Esophagus (tissue), 2 donors: ENCODE measurements around the gene GAS2L1. TPM values are rescaled to one million over a fixed set of nuclear protein-coding genes. Genes with fewer than 3 reads are reported as not detected.

Source experiments
- H3K27ac ChIP-seq, 2 donors: one replicate each; pipeline ENCODE4 v1.5.1; 2013; ENCODE audit warnings: low read depth in 2 of 2, mild to moderate bottlenecking in 2 of 2, inconsistent platforms in 1 of 2, low read length in 1 of 2, moderate library complexity in 1 of 2
- H3K27me3 ChIP-seq, 2 donors: one replicate each; pipeline ENCODE4 v1.6.1; 2013; ENCODE audit warnings: low read length in 2 of 2, control low read depth in 1 of 2, mild to moderate bottlenecking in 1 of 2; ENCODE audit not compliant: insufficient read depth in 2 of 2, control insufficient read depth in 1 of 2
- H3K36me3 ChIP-seq, 2 donors: one replicate each; pipeline ENCODE4 v1.6.1; 2013; ENCODE audit warnings: low read length in 1 of 2; ENCODE audit not compliant: control insufficient read depth in 2 of 2, insufficient read depth in 2 of 2
- H3K4me1 ChIP-seq, 2 donors: one replicate each; pipeline ENCODE4 v1.6.1; 2013; ENCODE audit warnings: low read length in 1 of 2; ENCODE audit not compliant: control insufficient read depth in 2 of 2, insufficient read depth in 2 of 2
- H3K4me3 ChIP-seq, 2 donors: one replicate each; pipeline ENCODE4 v1.5.1; 2013; ENCODE audit warnings: low read length in 2 of 2, mild to moderate bottlenecking in 2 of 2, low read depth in 1 of 2, moderate library complexity in 1 of 2
- H3K9me3 ChIP-seq, 2 donors: one replicate each; pipeline ENCODE4 v1.6.1; 2013; ENCODE audit warnings: mild to moderate bottlenecking in 2 of 2, low read depth in 1 of 2, low read length in 1 of 2, moderate library complexity in 1 of 2; ENCODE audit not compliant: control insufficient read depth in 2 of 2, insufficient read depth in 1 of 2
- WGBS, 2 donors: extraction: QIAGEN DNeasy Blood & Tissue Kit; methylation state at CpG; one replicate each; pipeline ENCODE4 v1.1.7; 2013; 5-methylcytosine and 5-hydroxymethylcytosine counted together
- polyA plus RNA-seq, 2 donors: library from polyadenylated mRNA; stranded (reverse); fragments of 200-250 nt; gene quantifications; one replicate each; pipeline ENCODE4 v1.2.3, GENCODE V29; 2013
- donor health status: healthy with polysubstance abuse.
- donor health status: Bipolar disorder and iron deficiency.

GAS2L1 gene
- polyA plus RNA-seq, 2 donors, result 24.3 to 25.2 TPM

DNA sequence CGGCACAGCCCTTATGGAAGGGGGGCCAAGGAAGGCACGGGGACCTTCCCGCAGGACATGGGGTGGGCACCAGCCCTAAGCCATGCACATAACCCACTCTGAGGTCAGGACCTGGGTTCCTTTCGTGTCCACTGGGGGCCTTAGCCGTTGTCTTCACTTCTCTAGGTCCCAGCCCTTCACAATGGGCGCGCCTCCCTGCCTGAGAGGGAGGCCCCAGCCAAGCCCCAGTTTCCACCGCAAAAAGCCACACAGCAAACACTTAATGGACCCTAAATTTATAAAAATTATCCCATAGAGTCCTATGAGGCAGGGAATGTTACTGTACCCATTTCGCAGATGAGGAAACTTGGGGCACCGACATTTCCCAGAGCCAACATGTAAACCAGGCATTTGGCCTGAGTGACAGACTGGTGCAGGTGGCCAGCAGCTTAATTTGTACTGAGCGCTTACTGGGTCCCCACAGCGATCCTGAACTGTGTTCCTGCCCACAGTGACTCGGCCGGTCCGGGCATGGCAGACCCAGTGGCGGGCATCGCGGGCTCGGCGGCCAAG, 1.2 kb downstream of the GAS2L1 start:
- 48 to 57% methylated on average over 20 of the region's 20 CpGs for WGBS, 2 donors
- peaks cover 20 to 31% of the 10 kb centered on the region in 2 donors for H3K4me1 ChIP-seq

DNA sequence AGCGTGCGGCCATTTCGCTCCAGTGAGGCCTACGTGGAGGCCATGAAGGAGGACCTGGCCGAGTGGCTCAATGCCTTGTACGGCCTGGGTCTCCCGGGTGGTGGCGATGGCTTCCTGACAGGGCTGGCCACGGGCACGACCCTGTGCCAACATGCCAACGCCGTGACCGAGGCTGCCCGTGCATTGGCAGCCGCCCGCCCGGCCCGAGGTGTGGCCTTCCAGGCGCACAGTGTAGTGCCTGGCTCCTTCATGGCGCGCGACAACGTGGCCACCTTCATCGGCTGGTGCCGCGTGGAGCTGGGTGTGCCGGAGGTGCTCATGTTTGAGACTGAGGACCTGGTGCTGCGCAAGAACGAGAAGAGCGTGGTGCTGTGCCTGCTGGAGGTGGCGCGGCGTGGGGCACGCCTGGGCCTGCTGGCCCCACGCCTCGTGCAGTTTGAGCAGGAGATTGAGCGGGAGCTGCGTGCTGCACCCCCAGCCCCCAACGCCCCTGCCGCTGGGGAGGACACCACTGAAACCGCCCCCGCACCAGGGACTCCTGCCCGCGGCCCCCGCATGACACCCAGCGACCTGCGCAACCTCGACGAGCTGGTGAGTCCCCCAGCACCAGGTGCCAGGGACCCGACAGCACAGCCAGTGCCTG, 1.8 kb downstream of the GAS2L1 start:
- Histone ChIP-seq H3K4me1 (peaks cover 20 to 34% of the 10 kb centered on the region in 2 donors), H3K27ac (peak overlapping the region; percentile 75 to 86), H3K27me3 (no peaks in the 10 kb centered on the region), H3K9me3 (no peaks in the 10 kb centered on the region), H3K4me3 (peak overlapping the region; percentile 74 to 78), H3K36me3 (no peaks in the 10 kb centered on the region)
- 44 to 55% methylated on average over 48 to 50 of the region's 50 CpGs for WGBS, 2 donors

More for the DNA sequence above, 1.2 kb downstream of the GAS2L1 start:
- Histone ChIP-seq H3K36me3 (no peaks in the 10 kb centered on the region), H3K4me3 (peak overlapping the region; percentile 74 to 78), H3K27me3 (no peaks in the 10 kb centered on the region), H3K27ac (peak overlapping the region; percentile 75 to 86), H3K9me3 (no peaks in the 10 kb centered on the region)

DNA sequence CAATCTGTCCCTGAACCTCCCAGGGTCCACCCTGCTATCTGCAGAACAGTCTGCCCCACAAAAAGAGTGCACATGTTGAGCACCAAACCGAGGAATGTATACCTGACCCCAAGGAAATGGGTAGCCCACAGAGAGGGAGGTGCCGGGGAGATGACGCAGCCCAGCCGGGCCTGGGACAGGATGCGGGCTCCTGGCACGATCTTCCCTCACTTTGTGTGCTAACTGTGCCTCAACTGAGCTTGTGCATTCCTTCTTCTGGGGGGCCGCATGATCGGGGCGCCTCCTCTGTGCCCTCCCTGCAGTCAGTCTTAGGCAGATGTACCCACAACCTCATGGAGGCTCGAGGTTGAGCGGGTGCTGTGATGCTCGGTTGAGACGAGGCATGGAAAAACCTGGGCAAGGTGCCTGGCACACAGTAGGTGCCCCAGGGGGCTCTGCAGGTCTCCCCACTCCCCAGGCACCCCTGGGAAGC, 2.4 kb downstream of the GAS2L1 start:
- H3K27ac ChIP-seq, result peak overlapping the region; percentile 75 to 86
- 25 to 36% methylated on average over 13 of the region's 13 CpGs for WGBS, 2 donors
- H3K4me1 ChIP-seq, result peaks cover 23 to 40% of the 10 kb centered on the region in 2 donors
- no peaks in the 10 kb centered on the region for H3K36me3 ChIP-seq
- H3K4me3 ChIP-seq, result peak overlapping the region in 1 of 2 donors; percentile 78
- no peaks in the 10 kb centered on the region for H3K9me3 ChIP-seq
- peaks cover 0 to 4% of the 10 kb centered on the region in 2 donors for H3K27me3 ChIP-seq

DNA sequence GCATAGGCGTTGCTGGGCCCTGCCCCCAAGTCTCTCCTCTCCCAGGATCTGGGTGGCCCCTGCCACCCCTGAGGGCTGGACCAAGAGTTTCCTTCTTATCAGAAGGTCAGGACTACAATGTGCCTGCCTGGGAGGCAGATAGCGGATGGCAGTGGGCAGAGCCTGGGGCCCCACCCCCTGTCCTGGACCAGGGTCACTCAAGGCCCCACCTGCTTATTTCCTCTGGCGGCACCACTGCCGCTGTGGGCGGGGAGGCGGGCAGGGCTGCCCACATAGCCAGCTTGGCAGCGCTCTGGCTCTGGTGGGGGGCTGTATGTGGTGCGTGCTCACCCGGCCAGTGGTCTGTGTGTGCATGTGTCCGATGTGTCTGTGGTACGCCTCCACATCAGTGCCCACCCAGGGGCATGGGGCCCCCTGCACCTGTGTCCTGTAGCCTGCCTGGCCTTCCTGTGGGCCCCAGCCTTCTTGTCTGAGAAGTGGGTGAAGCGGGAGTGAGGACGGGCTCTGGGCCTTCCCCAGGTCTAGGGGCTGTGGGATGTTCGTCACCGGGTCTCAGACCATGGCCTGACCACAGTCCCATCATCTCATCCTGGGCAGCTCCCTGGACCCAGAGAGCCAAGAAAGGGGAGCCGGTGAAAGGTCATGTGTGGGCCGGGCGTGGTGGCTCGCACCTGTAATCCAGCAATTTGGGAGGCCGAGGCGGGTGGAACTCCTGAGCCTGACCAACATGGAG, 3.0 kb downstream of the GAS2L1 start:
- 65 to 70% methylated on average over 21 of the region's 21 CpGs for WGBS, 2 donors
- Histone ChIP-seq H3K4me1 (peaks cover 24 to 47% of the 10 kb centered on the region in 2 donors), H3K27ac (peak overlapping the region; percentile 2 to 75), H3K4me3 (no peak overlapping the region), H3K36me3 (no peaks in the 10 kb centered on the region), H3K27me3 (peaks cover 0 to 9% of the 10 kb centered on the region in 2 donors), H3K9me3 (no peaks in the 10 kb centered on the region)

DNA sequence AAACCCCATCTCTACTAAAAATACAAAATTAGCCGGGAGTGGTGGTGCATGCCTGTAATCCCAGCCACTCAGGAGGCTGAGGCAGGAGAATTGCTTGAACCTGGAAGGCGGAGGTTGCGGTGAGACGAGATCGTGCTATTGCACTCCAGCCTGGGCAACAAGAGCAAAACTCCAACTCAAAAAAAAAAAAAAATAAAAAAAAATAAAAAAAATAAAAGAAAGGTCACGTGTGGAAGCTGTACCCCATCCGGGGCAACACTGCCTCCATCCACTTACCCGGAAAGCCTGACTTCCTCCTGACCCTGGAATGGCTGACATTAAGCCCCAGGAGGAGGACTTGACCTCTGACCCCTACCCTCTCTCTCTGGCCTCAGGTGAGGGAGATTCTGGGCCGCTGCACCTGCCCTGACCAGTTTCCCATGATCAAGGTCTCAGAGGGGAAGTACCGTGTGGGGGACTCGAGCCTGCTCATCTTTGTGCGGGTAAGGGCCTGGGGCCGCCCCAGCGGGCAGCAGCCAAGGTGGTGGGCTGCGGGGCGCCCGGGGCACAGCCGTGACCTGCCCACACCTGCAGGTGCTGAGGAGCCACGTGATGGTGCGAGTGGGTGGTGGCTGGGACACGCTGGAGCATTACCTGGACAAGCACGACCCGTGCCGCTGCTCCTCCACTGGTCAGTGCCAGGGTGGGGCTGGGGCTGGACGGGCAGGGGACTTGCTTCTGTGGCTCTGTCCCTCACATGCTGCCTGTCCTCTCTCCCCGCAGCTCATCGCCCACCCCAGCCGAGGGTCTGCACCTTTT, 3.8 kb downstream of the GAS2L1 start:
- WGBS, 2 donors, result 42 to 53% methylated on average over 26 to 28 of the region's 28 CpGs
- peaks cover 26 to 52% of the 10 kb centered on the region in 2 donors for H3K4me1 ChIP-seq
- peaks cover 0 to 16% of the 10 kb centered on the region in 2 donors for H3K27me3 ChIP-seq
- H3K4me3 ChIP-seq, result no peak overlapping the region
- H3K36me3 ChIP-seq, result no peaks in the 10 kb centered on the region
- H3K27ac ChIP-seq, result peak overlapping the region; percentile 69 to 81
- H3K9me3 ChIP-seq, result no peaks in the 10 kb centered on the region

DNA sequence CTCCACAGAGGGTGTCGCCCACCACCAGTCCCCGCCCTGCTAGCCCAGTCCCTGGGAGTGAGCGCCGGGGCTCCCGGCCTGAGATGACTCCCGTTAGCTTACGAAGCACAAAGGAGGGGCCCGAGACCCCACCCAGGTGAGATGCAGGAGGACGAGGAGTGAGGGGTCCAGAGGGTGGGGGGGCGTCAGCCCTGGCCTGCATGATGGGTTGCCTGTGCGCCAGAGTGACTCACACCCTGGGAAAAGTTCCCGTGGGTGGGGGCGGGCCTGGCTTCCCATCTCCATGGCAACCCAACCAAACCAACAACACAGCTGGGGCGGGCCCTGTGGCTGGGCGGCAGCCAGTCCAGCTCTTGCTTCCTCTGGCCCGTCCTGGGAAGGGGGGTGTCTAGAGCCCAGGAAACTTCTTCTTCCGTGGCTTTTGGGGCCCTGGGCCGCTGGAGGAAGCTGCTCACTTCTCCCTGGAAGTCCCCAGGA, 4.5 kb downstream of the GAS2L1 start:
- H3K27me3 ChIP-seq, result peaks cover 0 to 20% of the 10 kb centered on the region in 2 donors
- H3K27ac ChIP-seq, result peak overlapping the region; percentile 69 to 81
- H3K4me1 ChIP-seq, result peaks cover 26 to 53% of the 10 kb centered on the region in 2 donors
- WGBS, 2 donors, result 6 to 10% methylated on average over 18 of the region's 18 CpGs
- H3K9me3 ChIP-seq, result no peaks in the 10 kb centered on the region
- no peak overlapping the region for H3K4me3 ChIP-seq
- no peaks in the 10 kb centered on the region for H3K36me3 ChIP-seq

DNA sequence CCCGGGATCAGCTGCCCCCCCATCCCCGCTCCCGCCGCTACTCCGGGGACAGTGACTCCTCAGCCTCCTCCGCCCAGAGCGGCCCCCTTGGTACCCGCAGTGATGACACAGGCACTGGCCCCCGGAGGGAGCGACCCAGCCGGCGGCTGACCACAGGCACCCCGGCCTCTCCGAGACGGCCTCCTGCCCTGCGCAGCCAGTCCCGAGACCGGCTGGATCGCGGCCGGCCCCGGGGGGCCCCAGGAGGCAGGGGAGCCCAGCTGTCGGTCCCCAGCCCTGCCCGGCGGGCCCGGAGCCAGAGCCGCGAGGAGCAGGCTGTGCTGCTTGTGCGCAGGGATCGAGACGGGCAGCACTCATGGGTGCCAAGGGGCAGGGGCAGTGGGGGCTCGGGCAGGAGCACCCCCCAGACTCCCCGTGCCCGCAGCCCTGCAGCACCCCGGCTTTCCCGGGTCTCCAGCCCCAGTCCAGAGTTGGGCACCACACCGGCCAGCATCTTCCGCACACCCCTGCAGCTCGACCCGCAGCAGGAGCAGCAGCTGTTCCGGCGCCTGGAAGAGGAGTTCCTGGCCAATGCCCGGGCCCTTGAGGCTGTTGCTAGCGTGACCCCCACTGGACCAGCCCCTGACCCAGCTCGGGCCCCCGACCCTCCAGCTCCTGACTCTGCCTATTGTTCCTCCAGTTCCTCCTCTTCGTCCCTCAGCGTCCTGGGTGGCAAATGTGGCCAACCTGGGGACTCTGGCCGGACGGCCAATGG, 5.2 kb downstream of the GAS2L1 start:
- no peaks in the 10 kb centered on the region for H3K36me3 ChIP-seq
- no peaks in the 10 kb centered on the region for H3K9me3 ChIP-seq
- H3K4me3 ChIP-seq, result no peak overlapping the region
- WGBS, 2 donors, result 40 to 56% methylated on average over 44 to 50 of the region's 50 CpGs
- peak overlapping the region; percentile 52 to 59 for H3K27ac ChIP-seq
- H3K4me1 ChIP-seq, result peaks cover 26 to 53% of the 10 kb centered on the region in 2 donors
- peaks cover 0 to 20% of the 10 kb centered on the region in 2 donors for H3K27me3 ChIP-seq

DNA sequence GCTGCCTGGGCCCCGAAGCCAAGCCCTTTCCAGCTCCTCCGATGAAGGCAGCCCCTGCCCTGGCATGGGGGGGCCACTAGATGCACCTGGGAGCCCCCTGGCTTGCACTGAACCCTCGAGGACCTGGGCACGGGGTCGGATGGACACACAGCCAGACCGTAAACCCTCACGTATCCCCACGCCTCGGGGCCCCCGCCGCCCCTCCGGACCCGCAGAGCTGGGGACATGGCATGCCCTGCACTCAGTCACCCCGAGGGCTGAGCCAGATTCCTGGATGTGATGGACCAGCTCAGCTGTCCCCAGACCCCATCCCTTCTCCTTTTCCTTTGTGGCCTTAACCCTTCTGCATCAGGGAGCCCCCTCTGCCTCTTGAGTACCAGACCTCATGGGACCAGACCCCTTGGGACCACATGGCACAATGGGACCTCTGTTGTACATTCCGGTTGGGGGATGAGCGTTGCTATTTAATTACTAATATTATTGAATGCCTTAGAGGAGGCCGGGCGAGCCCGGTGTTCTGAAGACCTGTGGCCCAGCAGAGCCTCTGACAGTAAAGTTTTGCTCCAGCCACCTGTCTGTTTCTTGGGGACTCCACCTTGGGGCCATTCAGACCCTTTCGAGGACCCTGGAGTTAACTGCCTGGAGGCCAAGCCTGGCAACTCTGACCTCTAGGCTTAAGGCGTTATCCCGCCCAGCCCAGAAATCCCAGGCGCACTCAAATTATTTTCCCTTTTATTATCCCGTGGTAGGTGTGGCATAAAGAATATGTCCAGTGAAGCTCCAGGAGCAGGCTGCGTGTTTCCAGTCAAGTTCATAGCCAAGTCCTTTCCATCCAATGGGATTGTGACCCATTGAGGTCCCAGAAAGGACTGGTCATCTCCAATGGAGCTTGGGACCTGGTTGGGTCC, 6.0 kb downstream of the GAS2L1 start:
- H3K36me3 ChIP-seq, result no peaks in the 10 kb centered on the region
- H3K4me3 ChIP-seq, result no peak overlapping the region
- peaks cover 26 to 53% of the 10 kb centered on the region in 2 donors for H3K4me1 ChIP-seq
- H3K9me3 ChIP-seq, result no peaks in the 10 kb centered on the region
- WGBS, 2 donors, result 88% methylated on average over 25 of the region's 25 CpGs
- H3K27me3 ChIP-seq, result peaks cover 0 to 20% of the 10 kb centered on the region in 2 donors
- H3K27ac ChIP-seq, result no peak overlapping the region
